Measurements from ENCODE around the gene RFX7.

RFX7 gene

GRCh38 chr15:56251315-56252095, 7.8 kb upstream of the RFX7 start:
- Histone ChIP-seq H3K14ac (ENCODE audit: low read length) (no peak overlapping the region), H2BK12ac (ENCODE audit: low read length) (no peak overlapping the region), H3K9me3 (ENCODE audit: insufficient read depth, low read depth, low read length) (no peaks in the 10 kb centered on the region), H2AFZ (ENCODE audit: insufficient read depth, low read length, poor library complexity) (no peak overlapping the region), H3K27me3 (ENCODE audit: insufficient read depth, low read length) (no peaks in the 10 kb centered on the region), H3K4me3 (ENCODE audit: low read depth, low read length) (no peak overlapping the region), H3K79me1 (ENCODE audit: low read length) (no peaks in the 10 kb centered on the region), H4K8ac (ENCODE audit: low read depth, low read length) (no peak overlapping the region), H3K4me2 (ENCODE audit: low read length) (no peak overlapping the region), H3K27ac (ENCODE audit: low read depth, low read length) (no peak overlapping the region), H4K12ac (ENCODE audit: low read depth, low read length) (no peak overlapping the region), H4K91ac (ENCODE audit: low read depth, low read length) (no peak overlapping the region), H3K4me1 (ENCODE audit: control insufficient read depth in 1 of 2, insufficient read depth in 2 of 2, low read length in 2 of 2) (peaks cover 0 to 2% of the 10 kb centered on the region in 2 experiments), H3K36me3 (ENCODE audit: control insufficient read depth in 1 of 2, insufficient read depth in 2 of 2, low read length in 2 of 2) (no peaks in the 10 kb centered on the region), H2BK5ac (ENCODE audit: low read depth, low read length, poor library complexity) (no peak overlapping the region), H2AK5ac (ENCODE audit: low read length) (no peak overlapping the region), H3K23ac (ENCODE audit: low read length) (peak overlapping the region; percentile 88), H3K79me2 (ENCODE audit: control insufficient read depth, insufficient read depth, low read length, poor library complexity) (no peaks in the 10 kb centered on the region), H2BK120ac (ENCODE audit: insufficient read depth, low read length, poor library complexity) (no peak overlapping the region), H3K18ac (ENCODE audit: low read length) (no peak overlapping the region), H3K9ac (ENCODE audit: low read length) (no peak overlapping the region), H3K4ac (ENCODE audit: low read depth, low read length) (no peak overlapping the region)
- WGBS (ENCODE audit: extremely low coverage, insufficient coverage, insufficient read length), result no CpG with 5 or more reads among the region's 4 CpGs
- DNase-seq, result no peak

- Histone ChIP-seq H2AFZ (ENCODE audit: insufficient read depth, low read length, poor library complexity) (no peak overlapping the region), H2BK5ac (ENCODE audit: low read depth, low read length, poor library complexity) (no peak overlapping the region), H3K18ac (ENCODE audit: low read length) (no peak overlapping the region), H2AK5ac (ENCODE audit: low read length) (no peak overlapping the region), H3K23ac (ENCODE audit: low read length) (no peak overlapping the region), H4K12ac (ENCODE audit: low read depth, low read length) (no peak overlapping the region), H3K27ac (ENCODE audit: low read depth, low read length) (no peak overlapping the region), H2BK120ac (ENCODE audit: insufficient read depth, low read length, poor library complexity) (no peak overlapping the region), H4K8ac (ENCODE audit: low read depth, low read length) (no peak overlapping the region), H3K4me3 (ENCODE audit: low read depth, low read length) (no peak overlapping the region), H3K36me3 (ENCODE audit: control insufficient read depth in 1 of 2, insufficient read depth in 2 of 2, low read length in 2 of 2) (no peaks in the 10 kb centered on the region), H3K4me1 (ENCODE audit: control insufficient read depth in 1 of 2, insufficient read depth in 2 of 2, low read length in 2 of 2) (peaks cover 0 to 2% of the 10 kb centered on the region in 2 experiments), H3K9ac (ENCODE audit: low read length) (no peak overlapping the region), H2BK12ac (ENCODE audit: low read length) (no peak overlapping the region), H3K79me1 (ENCODE audit: low read length) (no peaks in the 10 kb centered on the region), H3K9me3 (ENCODE audit: insufficient read depth, low read depth, low read length) (no peaks in the 10 kb centered on the region), H3K4ac (ENCODE audit: low read depth, low read length) (no peak overlapping the region), H3K4me2 (ENCODE audit: low read length) (no peak overlapping the region), H3K14ac (ENCODE audit: low read length) (no peak overlapping the region), H3K79me2 (ENCODE audit: control insufficient read depth, insufficient read depth, low read length, poor library complexity) (no peaks in the 10 kb centered on the region), H4K91ac (ENCODE audit: low read depth, low read length) (no peak overlapping the region), H3K27me3 (ENCODE audit: insufficient read depth, low read length) (no peaks in the 10 kb centered on the region)
- no peak for DNase-seq
- no CpG with 5 or more reads among the region's 1 CpG for WGBS (ENCODE audit: extremely low coverage, insufficient coverage, insufficient read length)
Observed at GRCh38 chr15:56250626-56251025, 6.9 kb upstream of the RFX7 start.

- H4K91ac ChIP-seq (ENCODE audit: low read depth, low read length), result no peak overlapping the region
- H3K18ac ChIP-seq (ENCODE audit: low read length), result no peak overlapping the region
- no peak overlapping the region for H2BK5ac ChIP-seq (ENCODE audit: low read depth, low read length, poor library complexity)
- DNase-seq, result peak in 1 of 2 donors; percentile 65
- no peak overlapping the region for H3K4me3 ChIP-seq (ENCODE audit: low read depth, low read length)
- no peak overlapping the region for H3K4ac ChIP-seq (ENCODE audit: low read depth, low read length)
- H3K4me2 ChIP-seq (ENCODE audit: low read length), result no peak overlapping the region
- H3K4me1 ChIP-seq (ENCODE audit: control insufficient read depth in 1 of 2, insufficient read depth in 2 of 2, low read length in 2 of 2), result peaks cover 0 to 4% of the 10 kb centered on the region in 2 experiments
- no peaks in the 10 kb centered on the region for H3K79me2 ChIP-seq (ENCODE audit: control insufficient read depth, insufficient read depth, low read length, poor library complexity)
- no peak overlapping the region for H4K8ac ChIP-seq (ENCODE audit: low read depth, low read length)
- no peaks in the 10 kb centered on the region for H3K27me3 ChIP-seq (ENCODE audit: insufficient read depth, low read length)
- H2BK12ac ChIP-seq (ENCODE audit: low read length), result no peak overlapping the region
- no peak overlapping the region for H2BK120ac ChIP-seq (ENCODE audit: insufficient read depth, low read length, poor library complexity)
- H2AK5ac ChIP-seq (ENCODE audit: low read length), result no peak overlapping the region
- H3K79me1 ChIP-seq (ENCODE audit: low read length), result peaks cover 3% of the 10 kb centered on the region
- no peak overlapping the region for H4K12ac ChIP-seq (ENCODE audit: low read depth, low read length)
- no peak overlapping the region for H2AFZ ChIP-seq (ENCODE audit: insufficient read depth, low read length, poor library complexity)
- H3K27ac ChIP-seq (ENCODE audit: low read depth, low read length), result no peak overlapping the region
- no peak overlapping the region for H3K9ac ChIP-seq (ENCODE audit: low read length)
- no peaks in the 10 kb centered on the region for H3K9me3 ChIP-seq (ENCODE audit: insufficient read depth, low read depth, low read length)
- H3K14ac ChIP-seq (ENCODE audit: low read length), result no peak overlapping the region
- no peaks in the 10 kb centered on the region for H3K36me3 ChIP-seq (ENCODE audit: control insufficient read depth in 1 of 2, insufficient read depth in 2 of 2, low read length in 2 of 2)
- no peak overlapping the region for H3K23ac ChIP-seq (ENCODE audit: low read length)
Observed at GRCh38 chr15:56249092-56249491, 5.4 kb upstream of the RFX7 start.

- no peak overlapping the region for H4K8ac ChIP-seq (ENCODE audit: low read depth, low read length)
- no CpG with 5 or more reads among the region's 3 CpGs for WGBS (ENCODE audit: extremely low coverage, insufficient coverage, insufficient read length)
- H3K27ac ChIP-seq (ENCODE audit: low read depth, low read length), result no peak overlapping the region
- no peaks in the 10 kb centered on the region for H3K36me3 ChIP-seq (ENCODE audit: control insufficient read depth in 1 of 2, insufficient read depth in 2 of 2, low read length in 2 of 2)
- no peak overlapping the region for H2BK5ac ChIP-seq (ENCODE audit: low read depth, low read length, poor library complexity)
- H3K23ac ChIP-seq (ENCODE audit: low read length), result no peak overlapping the region
- peaks cover 8% of the 10 kb centered on the region for H3K79me1 ChIP-seq (ENCODE audit: low read length)
- no peaks in the 10 kb centered on the region for H3K9me3 ChIP-seq (ENCODE audit: insufficient read depth, low read depth, low read length)
- DNase-seq, result peak in 1 of 2 donors; percentile 58
- no peak overlapping the region for H4K12ac ChIP-seq (ENCODE audit: low read depth, low read length)
- H4K91ac ChIP-seq (ENCODE audit: low read depth, low read length), result no peak overlapping the region
- H3K27me3 ChIP-seq (ENCODE audit: insufficient read depth, low read length), result no peaks in the 10 kb centered on the region
- no peak overlapping the region for H2BK12ac ChIP-seq (ENCODE audit: low read length)
- no peak overlapping the region for H3K4me2 ChIP-seq (ENCODE audit: low read length)
- peaks cover 2% of the 10 kb centered on the region for H3K79me2 ChIP-seq (ENCODE audit: control insufficient read depth, insufficient read depth, low read length, poor library complexity)
- no peak overlapping the region for H3K9ac ChIP-seq (ENCODE audit: low read length)
- no peak overlapping the region for H2AFZ ChIP-seq (ENCODE audit: insufficient read depth, low read length, poor library complexity)
- no peak overlapping the region for H3K14ac ChIP-seq (ENCODE audit: low read length)
- no peak overlapping the region for H3K4me3 ChIP-seq (ENCODE audit: low read depth, low read length)
- peaks cover 0 to 4% of the 10 kb centered on the region in 2 experiments for H3K4me1 ChIP-seq (ENCODE audit: control insufficient read depth in 1 of 2, insufficient read depth in 2 of 2, low read length in 2 of 2)
- H2BK120ac ChIP-seq (ENCODE audit: insufficient read depth, low read length, poor library complexity), result no peak overlapping the region
- no peak overlapping the region for H3K4ac ChIP-seq (ENCODE audit: low read depth, low read length)
- H3K18ac ChIP-seq (ENCODE audit: low read length), result no peak overlapping the region
- H2AK5ac ChIP-seq (ENCODE audit: low read length), result no peak overlapping the region
Observed at GRCh38 chr15:56248311-56248992, 4.8 kb upstream of the RFX7 start.

All from trophoblast cell (in vitro differentiated cells and primary cell).